ENCODE measurements around the gene EMID1.

Gene EMID1

DNA sequence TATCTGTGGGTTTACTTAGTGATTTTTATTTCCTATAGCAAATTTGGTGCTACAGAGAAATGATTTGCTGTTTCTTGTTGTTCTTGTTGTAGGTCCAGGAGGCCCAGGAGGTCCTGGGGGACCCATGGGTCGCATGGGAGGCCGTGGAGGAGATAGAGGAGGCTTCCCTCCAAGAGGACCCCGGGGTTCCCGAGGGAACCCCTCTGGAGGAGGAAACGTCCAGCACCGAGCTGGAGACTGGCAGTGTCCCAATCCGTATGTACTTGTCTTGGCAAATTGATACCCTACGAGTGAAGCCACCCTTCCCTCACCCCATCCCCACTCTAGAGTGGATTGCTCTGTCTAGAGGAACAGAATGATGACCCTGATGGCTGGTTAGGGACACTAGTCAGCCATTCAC lies 92.9 kb downstream of the EMID1 start:
- DNase-seq = no peak

DNA sequence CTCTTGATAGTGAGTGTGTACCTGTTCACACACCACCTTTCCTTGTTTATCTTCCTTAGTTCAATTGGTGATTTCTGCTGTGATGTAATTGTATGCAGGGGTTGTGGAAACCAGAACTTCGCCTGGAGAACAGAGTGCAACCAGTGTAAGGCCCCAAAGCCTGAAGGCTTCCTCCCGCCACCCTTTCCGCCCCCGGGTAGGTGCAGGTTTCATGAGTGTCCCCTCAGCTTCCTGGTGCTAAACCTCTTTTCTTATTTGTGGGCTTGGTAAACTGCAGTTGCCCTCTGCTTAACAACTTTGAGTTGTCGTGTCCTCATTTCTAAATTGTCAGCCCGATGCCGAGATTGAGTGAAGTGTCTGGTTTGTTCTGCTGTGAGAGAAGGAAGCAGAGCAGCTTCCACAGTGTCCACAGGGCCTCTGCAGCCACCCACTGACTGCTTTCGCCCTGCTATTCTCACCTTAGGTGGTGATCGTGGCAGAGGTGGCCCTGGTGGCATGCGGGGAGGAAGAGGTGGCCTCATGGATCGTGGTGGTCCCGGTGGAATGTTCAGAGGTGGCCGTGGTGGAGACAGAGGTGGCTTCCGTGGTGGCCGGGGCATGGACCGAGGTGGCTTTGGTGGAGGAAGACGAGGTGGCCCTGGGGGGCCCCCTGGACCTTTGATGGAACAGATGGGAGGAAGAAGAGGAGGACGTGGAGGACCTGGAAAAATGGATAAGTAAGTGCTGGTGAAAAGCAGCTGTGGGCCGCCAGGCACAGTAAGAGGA lies 93.6 kb downstream of the EMID1 start:
- no peak for DNase-seq

DNA sequence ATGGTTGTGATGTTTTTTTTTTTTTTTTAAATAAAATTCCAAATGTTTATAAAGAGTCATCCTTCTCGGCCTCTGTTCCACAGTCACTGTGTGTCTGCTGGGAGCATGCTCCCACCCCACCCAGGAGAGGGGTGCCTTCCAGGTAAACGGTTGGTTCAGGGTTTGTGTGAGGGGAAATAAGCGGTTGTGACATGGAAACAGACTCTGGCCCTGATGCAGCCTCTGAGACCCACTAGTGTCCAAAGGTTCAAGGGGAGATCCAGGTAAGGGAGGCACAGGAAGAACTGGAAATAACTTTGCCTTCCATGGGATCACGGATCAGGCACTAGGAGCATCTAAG lies 94.7 kb downstream of the EMID1 start:
- no peak for DNase-seq

DNA sequence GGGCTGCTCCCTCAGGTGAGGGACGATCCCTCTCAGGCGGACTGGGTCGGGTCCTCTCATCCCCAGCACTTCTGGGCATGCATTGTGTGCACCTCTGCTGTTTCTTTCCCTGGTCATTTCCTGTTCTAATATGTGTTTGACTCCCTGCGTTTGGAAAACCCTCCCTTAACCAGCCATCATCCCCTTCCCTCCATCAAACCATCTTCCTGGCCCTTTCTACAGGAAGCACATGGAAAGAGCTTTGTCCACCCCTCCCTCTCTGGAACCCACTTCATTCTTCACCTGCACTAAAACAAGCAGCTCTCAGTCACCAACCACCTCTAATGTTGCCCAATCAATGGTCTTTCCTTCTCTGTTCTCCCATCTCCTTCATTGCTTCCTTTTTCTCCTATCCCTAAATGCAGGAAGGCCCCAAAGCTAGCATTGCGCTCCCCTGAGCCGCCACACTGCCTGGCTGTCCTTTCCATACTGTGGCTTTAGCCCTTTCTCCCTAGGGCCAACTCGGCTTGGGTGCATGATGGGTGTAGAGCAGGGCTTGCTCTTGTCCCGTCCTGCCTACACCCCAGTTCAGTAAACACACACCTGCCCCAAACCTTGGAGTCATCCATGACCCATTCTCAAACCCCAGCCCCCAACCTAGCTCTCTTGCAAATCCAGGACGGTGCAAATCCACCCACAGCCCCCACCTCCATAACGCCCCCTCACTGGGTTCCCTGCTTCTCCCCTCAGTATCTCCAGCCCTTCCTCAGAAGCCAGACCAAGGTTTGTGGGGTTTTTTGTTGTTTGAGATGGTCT lies 95.3 kb downstream of the EMID1 start:
- no peak for DNase-seq

DNA sequence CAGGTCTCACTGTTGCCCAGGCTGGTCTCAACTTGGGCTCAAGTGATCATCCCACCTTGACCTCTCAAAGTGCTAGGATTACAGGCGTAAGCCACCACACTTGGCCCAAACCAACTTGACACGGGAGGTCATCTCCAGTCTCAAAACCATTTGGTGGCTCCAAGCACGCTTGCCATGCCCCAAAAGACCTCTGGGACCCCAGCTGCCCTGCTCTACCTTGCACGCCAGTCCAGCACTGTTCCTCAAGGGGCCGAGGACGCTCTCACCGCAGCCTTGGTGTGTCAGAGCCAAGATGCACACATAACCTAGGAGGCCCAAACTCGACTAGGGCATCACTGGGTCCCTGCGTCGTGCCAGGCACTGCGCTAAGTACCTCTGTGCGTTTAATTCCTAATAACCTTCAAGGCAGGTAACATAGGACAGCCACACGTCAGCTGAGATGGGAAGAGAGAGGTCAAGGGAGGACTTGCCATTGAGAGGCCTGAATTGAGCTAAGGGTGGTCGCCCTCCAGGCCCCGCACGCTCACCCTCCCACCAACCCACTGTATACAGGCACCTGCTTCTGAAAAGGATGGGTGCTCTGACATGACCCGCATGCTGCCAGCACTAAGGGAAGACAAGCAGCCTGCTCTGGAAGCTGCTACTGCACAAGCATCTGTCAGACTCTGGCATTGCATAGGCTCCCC lies 96.2 kb downstream of the EMID1 start:
- DNase-seq = no peak

DNA sequence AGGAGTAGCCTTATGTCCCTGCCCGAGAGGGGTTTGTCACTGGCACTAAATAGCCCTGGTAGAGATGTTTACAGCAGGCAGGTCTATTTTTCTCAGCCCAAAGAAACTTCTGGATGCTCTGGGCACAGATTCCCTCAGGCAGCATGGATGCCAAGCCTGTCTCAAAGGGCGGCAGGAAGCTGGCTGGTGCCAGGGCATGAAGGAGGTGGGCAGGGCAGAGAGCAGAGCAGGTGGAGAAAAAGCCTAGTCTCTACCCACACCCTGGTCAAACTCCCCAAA lies 96.6 kb downstream of the EMID1 start:
- no peak for DNase-seq

DNA sequence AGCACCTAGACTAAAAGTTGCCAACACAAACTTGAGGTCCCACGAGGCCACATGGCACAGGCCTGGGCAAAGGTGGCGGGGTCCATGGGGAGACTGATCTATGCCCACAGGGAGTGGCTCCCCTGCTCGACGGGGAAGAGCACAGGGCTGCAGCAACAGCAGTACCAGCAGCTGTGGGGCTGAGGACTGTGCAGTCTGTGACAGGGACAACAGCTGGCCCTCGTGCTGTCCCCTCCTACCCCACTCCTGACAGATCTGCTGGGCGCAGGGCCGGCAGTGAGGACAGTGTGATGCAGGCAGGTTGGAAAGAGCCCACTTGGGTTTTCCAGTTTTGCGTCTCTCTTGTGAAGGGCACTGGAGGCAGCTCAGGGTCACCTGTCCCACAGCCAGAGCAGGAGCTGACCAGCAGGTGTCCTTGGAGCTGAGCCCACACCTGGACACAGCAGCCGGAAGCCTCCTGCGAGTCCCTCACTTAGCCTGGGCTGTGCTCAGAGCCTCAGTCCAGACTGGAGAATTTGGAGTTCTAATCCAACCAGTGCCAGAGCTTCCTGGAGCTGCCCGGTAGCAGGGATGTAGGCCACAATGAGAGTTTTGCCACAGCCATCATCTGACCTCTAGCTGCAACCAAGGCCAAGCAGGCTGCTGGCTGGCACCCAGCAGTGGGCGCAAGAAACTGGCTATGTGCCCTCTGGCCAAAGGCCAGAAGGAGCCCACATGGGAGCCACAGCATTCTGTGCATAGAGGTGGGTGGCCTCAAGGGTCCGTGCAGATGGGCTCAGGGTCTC lies 97.2 kb downstream of the EMID1 start:
- no peak for DNase-seq

DNA sequence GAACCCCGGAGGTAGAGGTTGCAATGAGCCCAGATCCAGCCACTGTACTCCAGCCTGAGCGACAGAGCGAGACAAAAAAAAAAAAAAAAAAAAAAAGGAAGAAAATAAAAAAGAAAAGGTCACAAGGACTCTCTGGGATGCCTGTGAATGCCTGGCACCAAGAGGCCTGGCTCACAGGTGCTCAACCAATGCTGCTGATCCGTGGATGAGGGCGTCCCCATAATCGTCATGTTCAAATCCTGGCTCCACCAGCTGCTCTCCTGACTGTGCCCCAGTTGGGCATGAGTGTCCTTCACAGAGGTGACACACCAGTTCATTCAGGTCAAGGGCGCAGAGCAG lies 100.1 kb downstream of the EMID1 start:
- no peak for DNase-seq

DNA sequence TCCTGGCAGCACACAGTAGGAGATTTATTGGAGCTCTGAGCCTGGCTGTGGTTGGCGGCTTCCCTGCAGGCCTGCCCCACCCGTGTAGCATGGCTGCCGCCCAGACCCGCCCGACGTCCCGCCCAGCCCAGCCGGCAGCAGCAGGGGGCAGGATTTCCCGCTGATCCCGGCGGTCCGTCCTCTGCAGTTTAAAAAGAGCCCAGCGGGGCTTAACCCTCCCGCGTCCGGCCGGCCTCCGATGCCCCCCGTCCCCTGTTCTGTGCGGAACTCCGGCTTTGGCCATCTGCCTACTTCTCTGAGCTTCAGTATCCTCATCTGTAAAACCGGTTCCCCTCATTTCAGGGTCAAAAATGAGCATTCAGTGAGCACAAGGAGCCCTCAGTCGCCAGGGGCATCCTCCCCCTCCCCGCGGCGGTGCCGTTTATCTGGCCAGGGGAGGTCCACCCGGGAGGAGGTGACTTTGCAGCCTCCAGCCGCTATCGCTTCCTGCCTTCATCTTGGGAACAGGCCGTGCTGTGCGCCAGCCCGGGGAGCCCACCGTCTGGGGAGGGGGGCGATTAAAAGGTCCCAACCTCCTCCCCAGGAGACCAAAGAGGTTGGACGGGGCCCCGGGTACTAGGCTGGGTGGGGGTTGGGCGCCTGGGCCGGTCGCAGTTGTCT lies 100.6 kb downstream of the EMID1 start, which contains the start of gene GAS2L1:
Gene GAS2L1, plus strand, starts transcription at position 476 of the 660 bp plus-strand sequence. CDS start 1,456 bp downstream, outside the sequence.
- DNase-seq = peak; percentile 50

DNA sequence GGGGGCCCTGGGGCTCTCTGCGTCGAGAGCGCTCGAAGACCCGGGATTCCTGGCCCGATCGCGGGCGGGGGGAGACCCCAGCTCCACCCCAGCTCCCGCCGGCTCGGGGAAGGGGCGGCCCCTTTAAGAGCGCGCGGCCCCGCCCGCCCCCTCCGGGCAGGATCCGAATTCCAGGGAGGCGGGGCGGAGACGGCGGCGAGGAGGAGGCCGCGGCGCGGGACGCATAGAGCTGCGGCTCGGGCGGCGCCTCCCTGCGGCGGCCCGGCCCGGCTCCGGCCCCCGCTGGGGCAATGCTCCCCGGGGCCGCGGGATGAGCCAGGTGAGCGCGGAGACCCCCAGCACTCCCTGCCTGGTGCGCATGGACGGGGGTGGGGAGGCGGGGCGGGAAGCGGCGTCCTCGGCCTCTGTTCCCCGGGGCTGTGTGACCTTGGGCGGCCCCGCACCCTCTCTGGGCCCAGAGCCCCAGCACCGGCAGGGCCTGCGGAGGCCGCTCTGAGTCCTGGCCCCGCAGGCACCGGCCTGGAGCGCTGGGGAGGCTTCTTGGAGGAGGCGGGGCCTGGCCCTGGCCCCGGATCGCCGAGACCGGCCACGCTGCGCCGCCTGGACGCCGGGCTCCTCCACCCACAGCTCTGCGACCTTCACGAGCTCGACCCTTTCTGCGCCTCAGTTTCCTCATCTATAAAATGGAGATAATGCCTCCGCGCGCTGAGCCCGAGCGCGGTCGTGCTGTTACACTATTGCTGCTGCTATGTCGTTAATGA lies 101.3 kb downstream of the EMID1 start:
- DNase-seq = no peak

DNA sequence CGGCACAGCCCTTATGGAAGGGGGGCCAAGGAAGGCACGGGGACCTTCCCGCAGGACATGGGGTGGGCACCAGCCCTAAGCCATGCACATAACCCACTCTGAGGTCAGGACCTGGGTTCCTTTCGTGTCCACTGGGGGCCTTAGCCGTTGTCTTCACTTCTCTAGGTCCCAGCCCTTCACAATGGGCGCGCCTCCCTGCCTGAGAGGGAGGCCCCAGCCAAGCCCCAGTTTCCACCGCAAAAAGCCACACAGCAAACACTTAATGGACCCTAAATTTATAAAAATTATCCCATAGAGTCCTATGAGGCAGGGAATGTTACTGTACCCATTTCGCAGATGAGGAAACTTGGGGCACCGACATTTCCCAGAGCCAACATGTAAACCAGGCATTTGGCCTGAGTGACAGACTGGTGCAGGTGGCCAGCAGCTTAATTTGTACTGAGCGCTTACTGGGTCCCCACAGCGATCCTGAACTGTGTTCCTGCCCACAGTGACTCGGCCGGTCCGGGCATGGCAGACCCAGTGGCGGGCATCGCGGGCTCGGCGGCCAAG lies 102.0 kb downstream of the EMID1 start:
- no peak for DNase-seq

DNA sequence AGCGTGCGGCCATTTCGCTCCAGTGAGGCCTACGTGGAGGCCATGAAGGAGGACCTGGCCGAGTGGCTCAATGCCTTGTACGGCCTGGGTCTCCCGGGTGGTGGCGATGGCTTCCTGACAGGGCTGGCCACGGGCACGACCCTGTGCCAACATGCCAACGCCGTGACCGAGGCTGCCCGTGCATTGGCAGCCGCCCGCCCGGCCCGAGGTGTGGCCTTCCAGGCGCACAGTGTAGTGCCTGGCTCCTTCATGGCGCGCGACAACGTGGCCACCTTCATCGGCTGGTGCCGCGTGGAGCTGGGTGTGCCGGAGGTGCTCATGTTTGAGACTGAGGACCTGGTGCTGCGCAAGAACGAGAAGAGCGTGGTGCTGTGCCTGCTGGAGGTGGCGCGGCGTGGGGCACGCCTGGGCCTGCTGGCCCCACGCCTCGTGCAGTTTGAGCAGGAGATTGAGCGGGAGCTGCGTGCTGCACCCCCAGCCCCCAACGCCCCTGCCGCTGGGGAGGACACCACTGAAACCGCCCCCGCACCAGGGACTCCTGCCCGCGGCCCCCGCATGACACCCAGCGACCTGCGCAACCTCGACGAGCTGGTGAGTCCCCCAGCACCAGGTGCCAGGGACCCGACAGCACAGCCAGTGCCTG lies 102.6 kb downstream of the EMID1 start:
- no peak for DNase-seq

DNA sequence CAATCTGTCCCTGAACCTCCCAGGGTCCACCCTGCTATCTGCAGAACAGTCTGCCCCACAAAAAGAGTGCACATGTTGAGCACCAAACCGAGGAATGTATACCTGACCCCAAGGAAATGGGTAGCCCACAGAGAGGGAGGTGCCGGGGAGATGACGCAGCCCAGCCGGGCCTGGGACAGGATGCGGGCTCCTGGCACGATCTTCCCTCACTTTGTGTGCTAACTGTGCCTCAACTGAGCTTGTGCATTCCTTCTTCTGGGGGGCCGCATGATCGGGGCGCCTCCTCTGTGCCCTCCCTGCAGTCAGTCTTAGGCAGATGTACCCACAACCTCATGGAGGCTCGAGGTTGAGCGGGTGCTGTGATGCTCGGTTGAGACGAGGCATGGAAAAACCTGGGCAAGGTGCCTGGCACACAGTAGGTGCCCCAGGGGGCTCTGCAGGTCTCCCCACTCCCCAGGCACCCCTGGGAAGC lies 103.1 kb downstream of the EMID1 start:
- DNase-seq = no peak
